WTC11 (cell line): ENCODE measurements around the gene STUM. TPM values are rescaled to one million over a fixed set of nuclear protein-coding genes. Genes with fewer than 3 reads are reported as not detected.

Source experiments
- ATAC-seq: fragments of 200-7000 bp; cut with Tn5 transposase; 2 replicates; pipeline ENCODE4 v1.10.0; 2021; ENCODE audit warnings: mild to moderate bottlenecking, moderate library complexity
- CTCF ChIA-PET: fragments of 300-600 bp; sonication (Branson Sonifier 250); formaldehyde crosslinking; loops from one replicate; lab custom pipeline; 2021; ENCODE audit warnings: antibody characterized with exemption; lab: Charles Lee
- POLR2A ChIA-PET: fragments of 350-600 bp; sonication (Branson Sonifier 250); formaldehyde crosslinking; loops from one replicate; lab custom pipeline; 2021; ENCODE audit warnings: antibody characterized with exemption; lab: Charles Lee
- DNase-seq: peaks from one replicate; pipeline ENCODE4 v3.0.0; 2021; ENCODE audit warnings: low spot score
- H3K27ac Mint-ChIP-seq: 2 replicates; pipeline ENCODE4 v1.8.0; 2021; ENCODE audit warnings: mixed read lengths
- H3K27me3 Mint-ChIP-seq: 2 replicates; pipeline ENCODE4 v1.8.0; 2021; ENCODE audit warnings: low read depth, mild to moderate bottlenecking, moderate library complexity, mixed read lengths
- H3K36me3 Mint-ChIP-seq: 2 replicates; pipeline ENCODE4 v1.8.0; 2021; ENCODE audit warnings: mixed read lengths
- H3K4me1 Mint-ChIP-seq: 2 replicates; pipeline ENCODE4 v1.8.0; 2022; ENCODE audit warnings: mixed read lengths
- H3K4me3 Mint-ChIP-seq: 2 replicates; pipeline ENCODE4 v1.8.0; 2021; ENCODE audit warnings: mild to moderate bottlenecking, moderate library complexity, mixed read lengths
- H3K9me3 Mint-ChIP-seq: 2 replicates; pipeline ENCODE4 v1.8.0; 2021; ENCODE audit warnings: mixed read lengths
- AFF4 ChIP-seq: sonication (generic); formaldehyde crosslinking; IDR thresholded peaks from 2 replicates; pipeline ENCODE4 v1.8.1; 2023; ENCODE audit warnings: mild to moderate bottlenecking, missing genetic modification reagents, borderline replicate concordance
- FOXP1 ChIP-seq: sonication (generic); formaldehyde crosslinking; IDR thresholded peaks from 2 replicates; pipeline ENCODE4 v1.8.0; 2022; ENCODE audit warnings: missing genetic modification reagents, mild to moderate bottlenecking, moderate library complexity, borderline replicate concordance
- FOXP4 ChIP-seq: sonication (generic); formaldehyde crosslinking; IDR thresholded peaks from 2 replicates; pipeline ENCODE4 v1.8.0; 2022; ENCODE audit warnings: mild to moderate bottlenecking, missing genetic modification reagents
- GABPB1 ChIP-seq: sonication (generic); formaldehyde crosslinking; IDR thresholded peaks from 2 replicates; pipeline ENCODE4 v1.8.1; 2023; ENCODE audit warnings: mild to moderate bottlenecking, missing genetic modification reagents
- HMGA2 ChIP-seq: fragments of 250-450 bp; sonication (Bioruptor Pico); IDR thresholded peaks from 2 replicates; pipeline ENCODE4 v1.4.0; 2021; ENCODE audit warnings: mild to moderate bottlenecking, moderate library complexity
- HMGXB4 ChIP-seq: sonication (generic); formaldehyde crosslinking; IDR thresholded peaks from 2 replicates; pipeline ENCODE4 v1.8.1; 2023; ENCODE audit warnings: mild to moderate bottlenecking, moderate library complexity, missing genetic modification reagents
- NFATC4 ChIP-seq: fragments of 250-450 bp; sonication (Bioruptor Pico); IDR thresholded peaks from 2 replicates; pipeline ENCODE4 v1.9.0; 2021; ENCODE audit warnings: mild to moderate bottlenecking
- NR1H2 ChIP-seq: sonication (generic); formaldehyde crosslinking; IDR thresholded peaks from 2 replicates; pipeline ENCODE4 v1.9.0; 2021; ENCODE audit warnings: mild to moderate bottlenecking, moderate library complexity, missing genetic modification reagents
- TEAD1 ChIP-seq: sonication (generic); formaldehyde crosslinking; IDR thresholded peaks from 2 replicates; pipeline ENCODE4 v1.8.0; 2022; ENCODE audit warnings: mild to moderate bottlenecking, missing genetic modification reagents
- TP53 ChIP-seq: sonication (generic); formaldehyde crosslinking; IDR thresholded peaks from 2 replicates; pipeline ENCODE4 v1.8.1; 2023; ENCODE audit warnings: mild to moderate bottlenecking, missing genetic modification reagents
- ZBTB43 ChIP-seq: sonication (generic); formaldehyde crosslinking; IDR thresholded peaks from 2 replicates; pipeline ENCODE4 v1.8.1; 2023; ENCODE audit warnings: mild to moderate bottlenecking, missing genetic modification reagents
- ZNF138 ChIP-seq: sonication (generic); formaldehyde crosslinking; conservative IDR thresholded peaks from 2 replicates; pipeline ENCODE4 v1.8.1; 2022; ENCODE audit warnings: mild to moderate bottlenecking, moderate library complexity, missing genetic modification reagents
- ZNF281 ChIP-seq: sonication (generic); formaldehyde crosslinking; IDR thresholded peaks from 2 replicates; pipeline ENCODE4 v1.8.0; 2023; ENCODE audit warnings: mild to moderate bottlenecking, missing genetic modification reagents
- ZNF512 ChIP-seq: sonication (generic); formaldehyde crosslinking; IDR thresholded peaks from 2 replicates; pipeline ENCODE4 v1.8.1; 2022; ENCODE audit warnings: missing genetic modification reagents, borderline replicate concordance
- ZNF532 ChIP-seq: fragments of 250-450 bp; sonication (Bioruptor Pico); IDR thresholded peaks from 2 replicates; pipeline ENCODE4 v1.9.0; 2021; ENCODE audit warnings: mild to moderate bottlenecking, borderline replicate concordance
- total RNA-seq: library from RNA; stranded (reverse); gene quantifications from 3 replicates; pipeline ENCODE4 v1.2.3, GENCODE V29; 2021

STUM gene
- total RNA-seq, 1 experiment from 2014 or later = 2.5 TPM

GRCh38 chr1:226549094-226549936 lies 751 bp downstream of the STUM start:
- peaks cover 70% of the 10 kb centered on the region for H3K27me3 Mint-ChIP-seq
- H3K27ac Mint-ChIP-seq = no peak overlapping the region
- no peaks in the 10 kb centered on the region for H3K36me3 Mint-ChIP-seq
- POLR2A ChIA-PET = interaction anchor here (0.7 to 1.4 kb wide), 3 partner anchors 59 to 145 kb away, joined by 3 to 5 read pairs (median 3); partner anchors contain the start of gene PARP1
- H3K4me1 Mint-ChIP-seq = peaks cover 23% of the 10 kb centered on the region
- no peaks in the 10 kb centered on the region for H3K9me3 Mint-ChIP-seq
- peak overlapping the region; percentile 68 for H3K4me3 Mint-ChIP-seq
- CTCF ChIA-PET = interaction anchor here (0.6 to 6.7 kb wide), 18 partner anchors 12 to 148 kb away, joined by 3 to 98 read pairs (median 16); partner anchors contain the start of gene PARP1
- ATAC-seq = no peak
- peak; percentile 30 for DNase-seq
- TF ChIP-seq GABPB1 (CRISPR knock-in tag) (no peak), NR1H2 (no peak), AFF4 (CRISPR knock-in tag) (no peak), ZBTB43 (no peak), TP53 (CRISPR knock-in tag) (0 out of 2 replicates have a peak, but pooled peaks have one; percentile 54), ZNF512 (no peak), HMGXB4 (CRISPR knock-in tag) (0 out of 2 replicates have a peak, but pooled peaks have one; percentile 56), ZNF281 (0 out of 2 replicates have a peak, but pooled peaks have one; percentile 18), HMGA2 (CRISPR knock-in tag) (no peak), TEAD1 (CRISPR knock-in tag) (no peak), FOXP4 (peak; percentile 46; the same call in 1 of the 2 replicates), FOXP1 (CRISPR knock-in tag) (no peak; the same call in 1 of the 2 replicates), ZNF138 (no peak), NFATC4 (CRISPR knock-in tag) (no peak), ZNF532 (CRISPR knock-in tag) (no peak)
